Retina (tissue), 1 donor: Measurements from ENCODE around the gene MBNL1.
A peak's percentile ranks its signal among the peaks of the same experiment; 100 is the strongest.

Experiments used
- DNase-seq: peaks from one replicate; pipeline ENCODE4 v3.0.0-alpha.2; 2016

Gene MBNL1

DNA sequence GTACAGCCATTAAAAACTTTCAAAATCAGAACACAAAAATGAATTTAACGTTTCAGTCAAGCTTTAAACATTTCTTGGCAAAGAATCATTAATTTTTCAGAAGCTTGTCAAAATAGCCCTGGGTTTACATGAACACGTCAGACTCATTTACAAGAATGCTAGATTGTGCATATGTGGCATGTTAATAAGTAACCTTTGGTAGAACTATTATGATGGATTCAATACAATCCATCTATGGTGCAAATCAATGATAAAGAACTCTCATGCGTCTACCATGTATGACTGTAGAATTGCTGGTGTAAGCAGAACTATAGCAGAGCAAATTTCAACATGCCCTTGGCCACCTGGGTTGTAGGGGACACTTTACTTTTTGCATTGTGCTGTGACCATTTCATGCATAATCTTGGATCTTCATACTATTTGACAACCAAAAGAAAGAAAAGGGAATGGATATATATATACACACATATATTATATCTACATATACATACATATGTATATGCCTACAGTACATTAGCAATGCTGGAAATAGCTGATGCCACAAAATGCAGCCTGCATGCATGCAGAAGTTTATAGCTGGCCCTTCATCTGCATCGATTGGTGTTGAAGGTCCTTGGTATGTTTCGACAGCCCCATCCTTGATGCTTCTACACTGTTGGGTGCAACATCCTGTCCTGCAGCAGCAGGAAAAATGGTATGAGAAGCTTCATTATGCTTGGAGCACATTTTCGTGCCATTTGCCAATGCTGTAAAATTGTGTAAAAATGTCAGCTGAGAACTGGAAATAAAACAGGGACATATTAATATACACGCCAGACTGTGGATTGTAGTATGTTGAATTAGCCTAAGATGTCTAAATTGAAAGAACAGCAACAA, 189.0 kb downstream of the MBNL1 start:
- no peak for DNase-seq

GRCh38 chr3:152458376-152459117, 189.8 kb downstream of the MBNL1 start:
- DNase-seq: no peak

DNA sequence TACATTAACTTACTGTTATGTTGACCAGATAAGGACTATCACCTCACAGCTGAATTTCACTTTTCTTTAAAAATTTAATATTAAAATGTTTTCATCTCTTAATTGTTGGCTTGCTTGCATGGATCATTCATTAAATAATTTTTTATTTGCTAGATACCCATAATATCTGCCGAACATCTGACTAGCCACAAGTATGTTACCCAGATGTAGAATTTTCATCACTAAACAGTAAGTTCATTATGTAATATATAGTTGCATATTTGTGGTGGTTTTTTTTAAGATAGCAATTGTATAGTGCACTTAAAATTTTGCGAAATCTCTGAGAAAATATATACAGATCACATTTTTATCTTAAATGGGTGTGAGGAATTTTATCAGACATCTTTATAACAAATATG, 190.4 kb downstream of the MBNL1 start:
- no peak for DNase-seq

- DNase-seq: no peak
These were observed 190.8 kb downstream of the MBNL1 start for GRCh38 chr3:152459572-152459971.

DNA sequence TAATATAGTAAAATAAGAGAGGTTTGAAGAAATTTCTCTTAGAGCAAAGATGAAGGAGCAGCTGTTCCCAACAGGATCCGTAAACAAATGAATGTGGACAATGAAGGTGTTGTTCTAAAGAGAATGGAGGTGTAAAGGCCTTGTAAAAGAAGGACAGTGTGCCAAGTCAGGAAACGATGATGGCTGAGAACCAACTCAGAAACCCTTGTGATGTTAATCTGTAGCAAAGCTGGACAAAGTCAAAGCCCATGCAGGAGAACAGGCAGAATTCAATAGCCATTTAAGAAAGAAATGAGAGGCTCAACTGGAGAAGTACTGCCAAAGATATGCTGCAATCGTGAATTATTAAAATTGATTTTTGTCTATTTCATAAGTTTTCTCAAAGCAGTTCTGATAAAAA, 192.2 kb downstream of the MBNL1 start:
- DNase-seq: no peak

- DNase-seq: no peak
These were observed 192.7 kb downstream of the MBNL1 start for GRCh38 chr3:152461460-152461859.

- no peak for DNase-seq
These were observed 198.1 kb downstream of the MBNL1 start for GRCh38 chr3:152466784-152467183.

- DNase-seq: no peak
These were observed 200.7 kb downstream of the MBNL1 start for GRCh38 chr3:152469248-152470025.

DNA sequence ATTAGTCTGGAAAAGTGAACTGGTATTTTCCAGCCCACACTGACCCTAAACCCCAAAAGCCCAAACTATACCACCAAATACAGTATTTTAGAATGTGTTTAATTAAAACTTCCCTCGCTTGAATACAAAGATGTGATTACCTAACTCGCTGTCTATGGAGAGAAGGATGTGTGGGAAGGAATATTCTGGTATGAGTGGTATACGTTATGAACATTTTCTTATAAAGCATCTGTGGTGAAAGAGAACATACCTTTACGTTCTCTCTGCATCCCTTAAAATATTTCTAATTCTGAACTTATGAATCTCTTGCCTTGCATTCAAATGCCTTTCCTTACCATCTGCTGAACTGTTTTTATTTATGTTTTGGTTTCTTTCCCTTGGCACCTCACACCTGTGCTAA, 201.4 kb downstream of the MBNL1 start:
- no peak for DNase-seq

DNA sequence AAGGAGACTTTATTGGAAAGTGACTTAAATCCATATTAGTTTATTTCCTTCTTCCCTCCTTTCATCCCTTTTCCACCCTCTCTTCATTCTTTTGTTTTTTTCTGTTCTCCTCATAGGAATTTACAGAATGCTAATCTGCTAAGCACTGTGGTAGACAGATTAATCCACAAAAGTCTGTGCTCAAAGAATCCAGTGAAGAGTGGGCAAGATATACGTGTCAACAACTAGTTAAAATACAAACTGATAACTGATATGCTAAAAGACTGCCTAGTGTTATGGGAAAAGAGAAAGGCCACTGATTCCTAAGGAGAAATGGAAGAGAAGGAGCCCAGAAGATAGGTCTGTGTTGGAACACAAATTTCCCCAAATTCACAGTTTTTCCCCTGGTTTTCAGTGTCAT, 202.2 kb downstream of the MBNL1 start:
- DNase-seq: no peak

- peak; percentile 44 for DNase-seq
These were observed 203.3 kb downstream of the MBNL1 start for GRCh38 chr3:152471814-152472671.

DNA sequence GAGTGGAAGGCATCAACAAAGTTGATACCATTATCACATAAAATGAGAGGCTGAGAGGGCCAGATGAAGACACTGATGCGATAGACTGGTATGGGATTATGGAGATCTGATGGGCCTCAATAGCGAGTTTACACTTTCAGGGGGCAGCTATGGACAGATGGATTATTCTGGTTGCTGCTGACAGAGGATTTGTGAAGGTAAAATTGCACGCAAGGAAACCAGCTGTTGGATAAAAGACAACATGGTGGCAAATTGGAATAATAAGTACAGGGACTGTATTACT, 203.9 kb downstream of the MBNL1 start:
- DNase-seq: no peak

DNA sequence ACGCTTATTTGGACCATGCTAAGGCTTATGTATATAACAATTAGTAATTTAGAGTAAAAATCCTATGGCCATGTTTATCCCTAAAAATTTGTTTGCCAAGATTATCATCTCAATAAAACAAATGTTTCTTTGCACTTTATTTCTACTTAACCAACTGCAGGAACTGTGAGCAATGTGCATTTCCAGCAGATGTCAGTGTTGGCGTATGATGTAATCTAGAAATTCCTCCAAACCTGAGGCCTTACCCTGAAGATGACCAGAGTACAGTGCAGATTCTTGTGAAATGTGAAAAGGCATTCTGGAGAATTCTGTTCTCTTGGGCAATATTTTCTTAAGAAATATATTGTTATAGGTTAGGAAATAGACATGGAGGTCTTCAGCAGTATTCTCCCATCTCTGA, 205.9 kb downstream of the MBNL1 start:
- DNase-seq: no peak

GRCh38 chr3:152477422-152477821, 208.7 kb downstream of the MBNL1 start:
- DNase-seq: no peak

DNA sequence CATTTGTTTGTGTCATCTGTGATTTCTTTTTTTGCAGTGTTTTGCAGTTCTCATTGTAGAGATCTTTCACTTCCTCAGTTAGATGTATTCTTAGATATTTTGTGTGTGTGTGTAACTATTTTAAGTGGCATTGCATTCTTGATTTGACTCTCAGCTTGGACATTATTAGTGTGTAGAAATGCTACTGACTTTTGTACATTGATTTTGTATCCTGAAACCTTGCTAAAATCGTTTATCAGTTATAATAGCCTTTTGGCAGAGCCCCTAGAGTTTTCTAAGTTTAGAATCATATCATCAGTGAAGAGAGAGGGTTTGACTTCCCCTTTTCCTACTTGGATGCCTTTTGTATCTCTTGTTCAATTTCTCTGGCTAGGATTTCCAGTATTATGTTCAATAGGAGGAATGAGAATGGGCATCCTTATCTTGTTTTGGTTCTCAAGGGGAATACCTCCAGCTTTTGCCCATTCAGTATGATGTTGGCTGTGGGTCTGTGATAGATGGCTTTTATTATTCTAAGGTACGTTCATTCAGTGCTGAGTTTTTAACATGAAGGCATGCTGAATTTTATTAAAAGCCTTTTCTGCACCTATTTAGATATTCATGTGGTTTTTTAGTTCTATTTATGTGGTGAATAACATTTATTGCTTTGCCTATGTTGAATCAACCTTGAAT, 211.7 kb downstream of the MBNL1 start:
- no peak for DNase-seq

DNA sequence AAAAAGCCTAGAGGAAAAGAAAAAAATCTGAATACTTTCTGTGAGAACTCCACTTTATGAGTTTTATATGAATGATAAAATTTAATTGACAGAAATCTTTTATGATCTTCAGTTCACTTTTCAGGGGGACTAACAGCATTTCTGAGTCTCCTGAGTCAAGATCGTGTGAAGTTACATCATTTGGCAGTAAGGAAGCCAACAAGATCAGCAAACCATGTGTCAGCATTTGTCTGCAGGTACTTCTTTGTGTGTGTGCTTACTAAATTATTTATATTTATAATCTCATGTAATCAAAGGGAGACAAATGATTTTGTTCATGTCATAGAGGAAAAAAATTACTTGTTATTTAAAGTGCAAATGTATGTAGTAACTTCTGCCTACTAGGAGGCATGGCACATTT, 217.6 kb downstream of the MBNL1 start:
- DNase-seq: no peak

DNA sequence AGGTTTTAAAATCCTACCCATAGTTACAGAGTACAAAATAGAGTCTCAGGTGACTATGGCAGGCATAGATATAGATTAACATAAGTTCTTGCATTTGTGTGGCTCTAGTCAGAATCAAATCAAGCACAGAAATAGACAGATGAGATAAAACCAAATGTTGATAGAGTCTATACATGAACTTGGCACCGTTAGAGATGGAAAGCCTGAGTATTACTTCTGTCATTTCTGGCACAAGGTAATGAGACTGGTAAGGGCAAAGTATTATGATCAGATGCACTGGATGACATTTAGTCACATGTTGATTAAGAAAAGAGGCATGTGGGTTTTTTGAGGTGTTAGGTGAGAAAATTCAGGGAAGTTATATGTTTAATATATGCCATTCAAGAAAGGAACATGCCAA, 219.7 kb downstream of the MBNL1 start:
- no peak for DNase-seq

GRCh38 chr3:152491922-152492321, 223.2 kb downstream of the MBNL1 start:
- no peak for DNase-seq

DNA sequence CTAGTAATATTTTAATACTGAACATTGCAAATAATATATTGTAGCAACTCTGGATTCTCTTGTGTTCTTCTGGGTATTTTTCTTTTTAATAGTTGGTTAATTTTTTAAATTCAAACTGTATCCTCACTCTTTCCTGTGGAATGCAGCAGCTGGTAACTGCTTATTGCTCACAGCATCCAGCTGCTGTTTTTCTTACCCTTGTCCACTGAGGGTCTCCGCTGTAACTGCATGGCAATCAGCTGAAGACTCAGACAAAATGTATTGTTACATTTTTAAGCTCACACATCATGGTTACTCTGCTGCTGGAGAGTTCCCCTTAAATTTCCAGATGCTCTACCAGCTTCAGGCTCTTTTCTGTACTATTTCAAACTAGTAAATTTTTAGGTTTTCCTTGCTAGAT, 227.6 kb downstream of the MBNL1 start:
- no peak for DNase-seq

DNA sequence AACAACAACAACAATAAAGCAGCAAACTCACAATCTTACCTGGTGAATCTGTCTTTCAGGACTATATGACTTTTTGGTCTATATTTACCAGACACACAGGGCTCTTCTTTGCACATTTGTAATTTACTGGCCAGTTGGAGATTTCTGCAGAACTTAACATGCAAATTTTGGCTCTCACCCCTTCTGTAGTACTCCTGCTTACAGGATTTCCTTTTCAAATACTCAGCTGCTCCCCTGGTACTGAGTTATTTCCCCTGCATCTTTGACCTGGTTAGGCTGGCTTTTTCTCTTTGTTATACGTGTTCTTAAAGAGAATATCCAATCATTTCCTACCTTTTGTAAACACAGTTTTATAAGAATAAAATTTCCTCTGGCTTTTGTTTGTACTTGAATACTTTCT, 228.0 kb downstream of the MBNL1 start:
- DNase-seq: no peak

DNA sequence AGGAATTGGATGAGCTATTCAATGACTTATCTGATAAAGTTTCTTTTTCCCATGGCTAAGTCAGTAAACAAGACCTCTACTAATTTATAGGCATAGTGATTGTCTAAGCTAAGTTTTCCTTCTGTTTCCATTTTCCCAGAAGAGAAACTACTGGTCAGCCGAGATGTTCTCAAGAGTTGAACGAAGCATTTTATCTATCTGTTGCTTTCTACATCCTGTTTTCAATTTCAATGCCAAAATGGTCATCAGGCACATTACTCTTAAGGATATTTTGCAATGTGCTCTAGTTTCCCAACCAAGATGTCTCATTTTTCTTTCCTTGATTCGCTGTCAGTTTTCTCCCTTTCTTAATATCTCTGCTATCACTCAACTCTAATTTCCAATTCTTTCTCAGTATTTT, 228.7 kb downstream of the MBNL1 start:
- DNase-seq: no peak

- no peak for DNase-seq
These were observed 229.2 kb downstream of the MBNL1 start for GRCh38 chr3:152497890-152498289.
